Astrocyte (in vitro differentiated cells and primary cell): ENCODE data around the gene TENT4A.

Experiments
- EZH2 ChIP-seq: IDR thresholded peaks from 2 replicates; pipeline ENCODE4 v1.6.1; 2012; ENCODE audit warnings: mild to moderate bottlenecking, low read length, inconsistent platforms; ENCODE audit not compliant: insufficient read depth
- TF ChIP-seq, protein P1 (sequence below): IDR thresholded peaks from 2 replicates; pipeline ENCODE4 v1.5.1; 2011; ENCODE audit warnings: low read depth, mild to moderate bottlenecking, inconsistent platforms, low read length, moderate library complexity; ENCODE audit not compliant: insufficient read depth

DNA sequence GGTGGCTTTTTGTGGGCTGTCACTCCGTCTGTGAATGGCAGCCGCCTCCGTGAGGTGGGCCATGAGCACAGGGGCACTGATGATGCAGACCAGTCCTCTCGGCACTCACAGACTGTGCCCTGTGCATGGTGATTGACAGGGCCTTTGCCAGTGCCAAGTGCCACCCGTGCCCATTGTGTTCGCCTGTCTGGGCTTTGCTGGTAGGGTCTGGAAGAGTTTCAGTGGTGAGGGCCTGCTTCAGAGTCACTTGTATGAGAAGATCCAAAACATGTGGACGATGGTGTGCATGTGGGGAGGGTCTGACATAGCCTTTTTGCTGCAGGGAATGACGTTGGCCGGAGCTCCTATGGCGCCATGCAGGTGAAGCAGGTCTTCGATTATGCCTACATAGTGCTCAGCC is 34.9 kb downstream of the TENT4A start:
- TF ChIP-seq, protein P1, sequence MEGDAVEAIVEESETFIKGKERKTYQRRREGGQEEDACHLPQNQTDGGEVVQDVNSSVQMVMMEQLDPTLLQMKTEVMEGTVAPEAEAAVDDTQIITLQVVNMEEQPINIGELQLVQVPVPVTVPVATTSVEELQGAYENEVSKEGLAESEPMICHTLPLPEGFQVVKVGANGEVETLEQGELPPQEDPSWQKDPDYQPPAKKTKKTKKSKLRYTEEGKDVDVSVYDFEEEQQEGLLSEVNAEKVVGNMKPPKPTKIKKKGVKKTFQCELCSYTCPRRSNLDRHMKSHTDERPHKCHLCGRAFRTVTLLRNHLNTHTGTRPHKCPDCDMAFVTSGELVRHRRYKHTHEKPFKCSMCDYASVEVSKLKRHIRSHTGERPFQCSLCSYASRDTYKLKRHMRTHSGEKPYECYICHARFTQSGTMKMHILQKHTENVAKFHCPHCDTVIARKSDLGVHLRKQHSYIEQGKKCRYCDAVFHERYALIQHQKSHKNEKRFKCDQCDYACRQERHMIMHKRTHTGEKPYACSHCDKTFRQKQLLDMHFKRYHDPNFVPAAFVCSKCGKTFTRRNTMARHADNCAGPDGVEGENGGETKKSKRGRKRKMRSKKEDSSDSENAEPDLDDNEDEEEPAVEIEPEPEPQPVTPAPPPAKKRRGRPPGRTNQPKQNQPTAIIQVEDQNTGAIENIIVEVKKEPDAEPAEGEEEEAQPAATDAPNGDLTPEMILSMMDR = no peak
- no peak for TF ChIP-seq EZH2
